ENCODE measurements around the gene DOCK1.
"Not testable (repeated sequence)": the region's sequence is repeated elsewhere in the genome, so short reads cannot be mapped to it uniquely, and the experiment has no call there.

DOCK1 gene

DNA sequence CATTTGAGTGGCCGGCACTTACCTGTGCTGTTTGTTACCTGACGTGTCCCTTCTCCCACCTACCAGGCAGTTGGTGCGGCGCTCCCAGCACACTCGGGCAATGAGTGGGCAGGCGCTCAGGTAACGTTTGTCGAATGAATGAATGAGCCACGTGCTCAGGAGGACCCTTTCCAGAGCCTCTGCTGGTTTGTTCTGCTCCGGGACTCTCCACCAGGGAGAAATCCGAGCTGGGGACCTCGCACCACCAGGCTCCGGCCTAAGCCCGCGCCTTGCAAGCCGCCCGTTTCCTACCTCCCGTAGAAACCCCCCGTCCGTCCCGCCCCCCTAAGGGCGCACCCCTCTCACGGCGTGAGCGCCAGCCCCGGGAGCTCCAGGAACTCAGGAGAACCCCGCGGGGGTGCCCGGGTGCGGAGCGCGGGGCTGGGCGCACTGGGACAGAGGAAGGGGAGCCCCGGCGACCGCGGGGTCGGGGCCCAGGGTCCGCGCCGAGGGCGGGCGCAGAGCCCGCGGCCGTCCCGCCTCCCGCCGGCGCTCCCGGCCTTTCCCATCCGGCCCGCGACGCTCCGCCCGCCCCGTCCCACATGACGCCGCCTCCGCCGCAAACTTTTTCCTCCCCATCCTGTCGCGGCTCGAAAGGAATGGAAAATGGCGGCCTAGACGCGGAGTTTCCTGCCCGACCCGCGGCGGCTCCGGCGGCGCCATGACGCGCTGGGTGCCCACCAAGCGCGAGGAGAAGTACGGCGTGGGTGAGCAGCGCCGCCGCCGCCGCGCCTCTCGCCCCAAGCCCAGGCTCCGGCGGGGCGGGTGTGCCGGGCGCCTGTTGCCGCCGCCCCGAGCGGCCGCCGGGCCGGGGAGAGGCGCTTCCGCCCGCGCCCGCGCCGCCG is at the start of gene DOCK1:
DOCK1 (plus strand) TSS at position 611 of the 884 bp plus-strand sequence; CDS start at position 701, 90 bp downstream.
- peak in 1 of 2 donors; percentile 40 for DNase-seq

DNA sequence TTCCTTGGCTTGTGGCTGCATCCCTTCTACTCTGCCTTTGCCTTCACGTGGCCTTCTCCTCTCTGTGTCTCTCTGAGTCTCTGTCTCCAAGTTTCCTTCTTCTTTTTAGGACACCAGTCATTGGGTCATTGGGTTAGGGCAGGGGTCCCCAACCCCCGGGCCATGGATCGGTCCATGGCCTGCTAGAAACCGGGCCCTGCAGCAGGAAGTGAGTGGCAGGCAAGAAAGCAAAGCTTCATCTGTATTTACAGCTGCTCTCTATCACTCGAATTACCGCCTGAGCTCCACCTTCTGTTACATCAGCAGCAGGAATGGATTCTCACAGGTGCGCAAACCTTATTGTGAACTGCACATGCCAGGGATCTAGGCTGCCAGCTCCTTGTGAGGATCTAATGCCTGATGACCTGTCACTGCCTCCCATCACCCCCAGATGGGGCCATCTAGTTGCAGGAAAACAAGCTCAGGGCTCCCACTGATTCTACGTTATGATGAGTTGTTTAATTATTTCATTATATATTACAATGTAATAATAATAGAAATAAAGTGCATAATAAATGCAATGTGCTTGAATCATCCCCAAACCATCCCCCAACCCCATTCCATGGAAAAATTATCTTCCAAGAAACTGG is 47.9 kb upstream of the DOCK1 start:
- DNase-seq, result no peak

DNA sequence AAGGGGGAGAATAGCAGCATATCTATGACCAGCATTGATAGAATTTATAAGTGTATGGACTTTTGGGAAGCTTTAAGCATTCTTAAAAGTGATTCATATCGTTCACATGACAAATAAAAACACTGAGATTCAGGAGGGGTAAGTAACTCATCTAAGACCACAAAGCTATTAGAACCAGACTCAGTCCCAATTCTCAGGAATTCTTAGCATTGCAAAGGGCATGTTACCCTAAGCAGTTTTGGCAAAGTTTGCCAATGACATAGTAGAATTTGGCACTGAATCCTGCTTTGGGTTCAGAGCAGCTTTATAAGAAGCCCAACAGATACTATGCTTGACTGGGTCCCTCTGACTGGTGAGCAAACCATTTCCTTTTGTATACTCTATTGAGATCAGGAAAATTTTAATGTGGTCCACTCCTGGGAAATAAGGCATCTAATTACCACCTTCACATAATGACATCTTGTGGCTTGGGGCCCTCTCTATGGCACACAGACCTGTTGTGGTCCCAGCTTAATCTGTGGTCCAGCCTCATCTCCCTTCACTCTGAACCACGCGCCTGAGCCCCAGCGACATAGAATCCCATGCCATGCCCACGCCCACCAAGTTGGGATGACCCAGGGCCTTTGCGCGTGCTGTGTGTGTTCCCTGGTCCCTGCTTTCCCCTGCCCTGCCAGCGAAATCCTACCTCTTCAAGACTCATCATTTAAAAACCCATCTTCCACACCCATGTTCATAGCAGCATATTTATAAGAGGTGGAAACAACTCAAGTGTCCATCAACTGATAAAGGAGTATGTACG is 37.5 kb upstream of the DOCK1 start:
- DNase-seq, result no peak

DNA sequence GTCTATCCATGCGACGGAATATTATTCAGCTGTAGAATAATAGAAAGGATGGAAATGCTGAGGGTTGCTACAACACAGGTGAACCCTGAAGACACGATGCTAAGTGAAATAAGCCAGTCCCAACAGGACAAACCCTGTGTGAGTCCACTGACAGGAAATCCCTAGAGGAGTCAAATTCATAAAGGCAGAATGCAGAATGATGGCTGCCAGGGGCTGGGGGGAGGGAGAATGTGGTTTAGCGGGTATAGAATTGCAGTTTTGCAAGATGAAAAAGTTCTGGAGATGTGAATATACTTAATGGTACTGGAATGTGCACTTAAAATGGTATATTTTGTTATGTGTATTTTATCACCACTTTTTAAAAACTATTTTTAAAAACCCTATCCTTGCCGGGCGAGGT is 36.9 kb upstream of the DOCK1 start:
- DNase-seq, result no peak

DNA sequence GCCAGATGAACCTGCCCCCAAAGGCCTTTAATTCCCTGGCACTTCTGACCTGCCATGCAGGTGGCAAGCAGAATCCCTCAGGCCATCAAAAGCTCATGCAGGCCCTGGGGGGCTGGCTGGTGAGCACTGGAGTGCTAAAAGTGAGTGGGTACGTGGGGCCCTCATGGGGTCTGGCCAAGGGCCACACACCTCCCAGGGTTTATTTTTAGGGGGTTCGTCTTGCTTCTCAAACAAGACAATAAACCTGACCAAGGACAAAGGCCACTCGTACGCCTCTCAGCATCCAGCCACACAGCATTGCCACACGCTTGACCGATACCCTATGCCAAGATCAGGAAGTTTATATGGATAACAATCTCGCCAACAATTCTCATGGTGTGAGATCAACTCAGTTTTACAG is 33.1 kb upstream of the DOCK1 start:
- no peak for DNase-seq

DNA sequence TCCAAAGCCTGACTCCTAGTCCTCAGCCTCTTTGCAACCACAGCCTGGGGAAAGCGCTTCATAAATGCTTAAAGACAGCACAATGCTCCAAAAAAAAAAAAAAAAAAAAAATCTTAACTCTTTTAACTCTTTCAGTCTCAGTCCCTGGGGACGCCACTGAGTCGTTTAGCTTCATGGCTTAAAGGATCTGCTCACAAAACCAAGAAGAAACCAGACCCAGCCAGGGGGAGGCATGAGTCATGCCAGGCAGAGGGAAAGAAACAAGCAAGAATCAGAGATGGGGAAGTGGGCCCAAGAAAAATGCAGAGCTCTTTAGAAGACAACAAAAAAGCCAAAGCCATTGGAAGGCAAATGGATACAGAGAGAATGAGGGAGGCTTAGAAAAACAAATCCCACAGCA is 32.5 kb upstream of the DOCK1 start:
- no peak for DNase-seq

DNA sequence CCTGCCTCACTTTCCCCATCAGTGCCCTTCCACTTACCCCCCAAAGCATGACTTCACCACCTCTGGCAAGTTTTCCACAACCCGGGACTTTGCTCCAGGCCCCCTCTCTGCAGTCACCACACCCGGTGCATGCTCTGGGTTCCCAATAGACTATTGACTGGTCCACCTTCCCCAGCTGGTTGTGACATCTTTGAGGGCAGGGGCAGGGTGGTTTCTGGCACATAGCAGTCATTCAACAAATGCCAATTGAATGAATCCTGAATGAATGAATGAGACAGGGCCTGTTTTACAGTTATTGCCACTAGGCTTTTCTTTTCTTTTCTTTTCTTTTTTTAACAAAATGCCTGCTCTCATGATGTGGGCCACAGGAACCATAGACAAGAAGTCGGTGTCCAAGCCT is 28.8 kb upstream of the DOCK1 start:
- DNase-seq, result no peak

DNA sequence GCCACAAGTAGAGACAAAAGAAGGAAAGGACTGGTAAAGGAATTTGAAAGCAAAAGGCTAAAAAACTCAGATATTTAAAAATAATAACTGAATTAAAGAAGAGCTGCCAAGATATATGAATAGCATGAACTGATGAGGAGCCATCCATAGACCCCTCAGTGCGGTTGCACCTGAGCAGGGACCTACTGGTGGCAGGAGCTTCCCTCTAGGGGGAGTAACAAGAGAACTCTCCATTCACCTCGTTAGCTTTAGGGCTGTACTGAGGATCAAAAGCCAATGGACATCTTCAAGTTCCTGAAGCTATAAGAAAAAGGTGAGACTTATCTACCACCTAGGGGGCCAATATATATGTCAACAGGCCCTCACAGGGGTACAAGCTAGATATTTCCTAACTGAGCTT is 27.8 kb upstream of the DOCK1 start:
- no peak for DNase-seq

DNA sequence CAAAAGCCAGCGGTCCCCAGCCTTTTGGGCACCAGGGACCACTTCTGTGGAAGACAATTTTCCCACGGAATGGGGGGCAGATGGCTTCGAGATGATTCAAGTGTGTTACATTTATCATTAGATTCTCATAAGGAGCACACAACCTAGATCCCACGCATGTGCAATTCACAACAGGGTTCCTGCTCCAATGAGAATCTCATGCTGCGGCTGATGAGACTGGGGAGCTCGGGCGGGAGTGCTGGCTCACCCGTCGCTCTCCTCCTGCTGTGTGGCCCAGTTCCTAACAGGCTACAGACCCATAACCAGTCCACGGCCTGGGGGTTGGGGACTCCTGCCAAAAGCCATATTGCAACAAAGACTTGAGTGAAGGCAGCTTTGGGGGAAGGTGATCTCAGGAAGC is 26.6 kb upstream of the DOCK1 start:
- no peak for DNase-seq

DNA sequence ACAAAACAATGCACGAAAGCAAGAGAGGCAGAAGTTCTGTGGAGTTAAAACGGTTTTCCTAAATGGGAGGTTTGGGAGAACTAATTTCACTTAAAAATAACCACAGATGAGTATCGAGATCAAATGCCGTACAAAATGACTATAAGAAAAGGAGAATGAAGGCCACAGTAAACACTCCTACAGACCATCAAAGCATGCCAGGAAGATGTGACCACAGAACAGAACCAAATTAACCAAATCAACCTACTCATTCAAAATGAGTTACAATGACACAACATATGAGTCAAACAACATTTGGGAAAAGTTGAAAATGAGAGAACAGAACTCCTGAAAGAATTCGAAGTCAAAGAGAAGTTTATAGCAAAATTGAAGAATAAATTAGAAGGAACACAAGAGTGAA is 24.3 kb upstream of the DOCK1 start:
- no peak for DNase-seq

DNA sequence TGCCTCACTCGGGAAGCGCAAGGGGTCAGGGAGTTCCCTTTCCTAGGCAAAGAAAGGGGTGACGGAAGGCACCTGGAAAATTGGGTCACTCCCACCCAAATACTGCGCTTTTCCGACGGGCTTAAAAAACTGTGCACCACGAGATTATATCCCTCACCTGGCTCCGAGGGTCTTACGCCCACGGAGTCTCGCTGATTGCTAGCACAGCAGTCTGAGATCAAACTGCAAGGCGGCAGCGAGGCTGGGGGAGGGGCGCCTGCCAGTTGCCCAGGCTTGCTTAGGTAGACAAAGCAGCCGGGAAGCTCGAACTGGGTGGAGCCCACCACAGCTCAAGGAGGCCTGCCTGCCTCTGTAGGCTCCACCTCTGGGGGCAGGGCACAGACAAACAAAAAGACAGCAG is 23.2 kb upstream of the DOCK1 start:
- DNase-seq, result not testable (repeated sequence)

DNA sequence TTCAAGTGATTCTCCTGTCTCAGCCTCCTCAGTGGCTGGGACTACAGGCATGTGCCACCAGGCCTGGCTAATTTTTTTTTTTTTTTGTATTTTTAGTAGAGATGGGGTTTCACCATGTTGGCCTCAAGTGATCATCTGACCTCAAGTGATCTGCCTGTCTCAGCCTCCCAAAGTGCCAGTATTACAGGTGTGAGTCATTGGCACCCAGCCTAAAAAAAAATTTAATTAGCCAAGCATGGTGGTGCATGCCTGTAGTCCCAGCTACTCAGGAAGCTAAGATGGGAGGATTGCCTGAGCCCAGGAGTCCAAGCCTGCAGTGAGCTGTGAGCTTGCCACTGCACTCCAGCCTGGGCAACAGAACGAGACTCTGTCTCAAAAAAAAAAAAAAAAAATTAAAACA is 16.8 kb upstream of the DOCK1 start:
- not testable (repeated sequence) for DNase-seq

DNA sequence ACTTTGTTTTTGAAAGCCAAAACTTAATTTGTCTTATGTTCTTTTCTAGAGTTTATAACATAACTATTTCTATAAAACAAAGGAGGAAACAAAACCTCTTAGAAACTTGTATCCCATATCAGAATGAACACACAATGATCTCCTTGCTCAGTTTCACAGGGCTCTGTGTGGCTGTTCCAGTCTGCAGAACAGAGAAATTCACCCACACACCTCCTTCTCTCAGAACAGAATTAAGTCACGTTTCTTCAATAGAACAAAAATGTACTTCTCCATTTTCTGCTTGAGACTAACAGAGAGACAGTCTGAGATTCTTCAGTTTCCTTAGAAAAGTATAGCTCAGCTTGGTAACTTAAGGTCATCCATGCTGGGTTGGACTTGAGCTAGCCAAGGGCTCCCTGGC is 15.8 kb upstream of the DOCK1 start:
- DNase-seq, result no peak

DNA sequence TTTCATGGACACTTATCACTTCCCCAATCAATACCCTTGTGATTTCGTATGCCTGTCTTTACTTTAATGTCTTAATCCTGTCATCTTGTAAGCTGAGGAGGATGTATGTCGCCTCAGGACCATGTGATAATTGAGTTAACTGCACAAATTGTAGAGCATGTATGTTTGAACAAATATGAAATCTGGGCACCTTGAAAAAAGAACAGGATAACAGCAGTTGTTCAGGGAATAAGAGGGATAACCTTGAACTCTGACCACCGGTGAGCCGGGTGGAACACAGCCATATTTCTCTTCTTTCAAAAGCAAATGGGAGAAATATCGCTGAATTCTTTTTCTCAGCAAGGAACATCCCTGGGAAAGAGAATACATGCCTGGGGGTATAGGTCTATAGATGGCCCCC is 14.4 kb upstream of the DOCK1 start:
- not testable (repeated sequence) for DNase-seq

DNA sequence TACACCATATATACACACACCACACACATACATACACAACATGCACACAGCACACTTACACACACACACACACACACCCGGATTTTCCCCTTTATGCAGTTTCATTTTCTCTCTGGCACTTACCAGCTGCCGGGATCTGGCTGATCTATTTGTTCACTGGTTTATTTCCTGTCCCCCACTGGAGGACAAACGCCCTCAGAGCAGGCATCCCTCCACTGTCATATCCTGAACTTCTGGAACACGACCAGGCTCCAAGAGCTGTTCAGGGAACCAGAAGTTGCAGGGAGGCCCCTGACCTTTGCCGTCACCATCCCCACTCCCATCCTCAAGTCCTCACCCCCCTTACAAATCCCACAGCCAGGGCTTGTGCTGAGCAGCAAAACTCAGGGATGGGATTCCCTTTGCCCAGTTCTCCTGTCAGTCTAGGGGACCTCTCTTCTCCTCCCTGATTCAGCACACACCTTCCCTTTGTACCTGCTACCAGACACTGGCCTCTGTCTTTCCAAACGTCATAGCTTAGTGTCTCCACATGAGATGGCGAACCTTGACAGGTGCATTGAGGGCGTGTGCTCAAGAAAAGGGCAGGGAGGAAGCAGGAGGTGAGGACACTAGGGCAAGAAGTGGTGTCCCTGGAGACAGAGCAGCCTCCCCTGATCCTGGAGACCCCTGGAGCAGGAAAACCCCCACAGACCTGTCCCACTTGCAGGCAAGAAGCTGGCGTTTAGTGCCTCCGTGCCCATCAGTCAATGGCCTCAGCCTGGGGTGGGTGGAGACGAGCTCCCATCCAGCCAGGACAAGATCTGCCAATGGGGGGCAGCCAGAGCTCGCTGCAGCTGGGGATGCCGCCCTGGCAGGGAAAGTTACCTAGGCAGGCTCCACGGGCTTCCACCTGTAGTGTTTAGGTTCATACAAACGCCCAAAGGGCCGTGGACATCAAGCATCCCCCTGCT is 12.7 kb upstream of the DOCK1 start:
- DNase-seq, result no peak

DNA sequence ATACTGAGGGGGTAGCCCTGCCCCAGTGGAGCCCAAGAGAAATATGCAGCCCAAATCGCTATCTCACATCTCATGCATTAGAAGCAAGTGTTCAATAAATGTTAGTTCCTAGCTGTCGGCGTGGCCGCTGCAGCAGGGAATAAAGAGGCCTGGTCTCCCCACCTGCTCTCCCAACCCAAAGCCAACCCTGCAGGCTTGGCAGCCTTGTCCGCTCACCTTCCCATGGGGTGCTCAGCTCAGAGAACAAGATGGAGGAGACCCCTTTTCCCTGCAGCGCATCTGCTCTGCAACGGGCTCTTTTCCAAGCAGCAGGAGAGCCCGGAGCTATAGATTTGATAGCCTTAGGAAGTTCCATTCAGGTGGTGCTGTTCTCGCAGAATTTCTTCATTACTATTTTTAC is 12.0 kb upstream of the DOCK1 start:
- DNase-seq, result no peak

DNA sequence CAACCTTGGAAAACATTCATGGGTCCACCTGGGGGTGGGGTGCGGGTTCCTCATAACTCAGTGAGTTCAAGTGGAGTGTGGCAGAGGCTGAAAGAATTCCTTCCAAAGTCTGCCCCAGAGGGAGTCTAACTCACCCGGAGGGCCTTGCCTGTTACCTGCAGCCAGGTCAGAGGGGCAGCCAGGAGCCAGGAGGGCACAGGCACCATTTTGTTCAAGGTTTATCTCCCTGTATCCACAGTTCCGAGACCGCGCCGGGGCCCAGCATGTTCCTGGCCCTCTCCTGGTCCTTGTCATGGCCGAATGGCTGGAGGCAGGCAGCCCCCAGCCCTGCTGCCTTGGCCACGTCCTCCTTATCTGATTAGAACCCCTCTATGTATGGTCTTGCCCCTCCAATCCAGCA is 11.4 kb upstream of the DOCK1 start:
- DNase-seq, result no peak

DNA sequence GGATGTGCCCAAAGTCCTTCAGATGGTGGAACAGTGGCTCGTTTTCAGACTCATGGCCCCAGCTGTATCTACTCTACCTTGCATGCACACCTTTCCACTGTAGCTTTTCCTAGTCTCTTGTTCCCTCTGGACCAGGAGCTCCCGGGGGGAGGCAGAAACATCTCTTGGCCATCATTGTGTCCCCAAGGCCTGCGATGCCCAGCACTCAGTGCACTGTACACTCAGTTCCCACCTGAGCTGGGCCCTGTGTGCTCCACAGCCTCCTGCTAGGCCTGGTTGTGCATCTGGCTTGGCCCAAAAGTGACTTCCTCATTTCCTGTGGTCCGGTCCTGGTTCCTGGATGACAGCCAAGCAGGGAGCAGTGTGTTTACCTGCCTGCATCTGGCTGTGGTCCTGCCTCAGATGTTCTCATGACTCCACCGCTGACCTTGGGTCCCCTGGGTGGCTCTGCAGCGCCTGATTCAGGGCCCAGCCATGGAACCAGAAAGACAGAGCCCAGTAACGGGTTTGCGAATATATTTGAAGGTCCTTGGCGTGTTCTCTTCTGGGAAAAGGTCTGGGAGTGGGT is 9.9 kb upstream of the DOCK1 start:
- DNase-seq, result no peak

DNA sequence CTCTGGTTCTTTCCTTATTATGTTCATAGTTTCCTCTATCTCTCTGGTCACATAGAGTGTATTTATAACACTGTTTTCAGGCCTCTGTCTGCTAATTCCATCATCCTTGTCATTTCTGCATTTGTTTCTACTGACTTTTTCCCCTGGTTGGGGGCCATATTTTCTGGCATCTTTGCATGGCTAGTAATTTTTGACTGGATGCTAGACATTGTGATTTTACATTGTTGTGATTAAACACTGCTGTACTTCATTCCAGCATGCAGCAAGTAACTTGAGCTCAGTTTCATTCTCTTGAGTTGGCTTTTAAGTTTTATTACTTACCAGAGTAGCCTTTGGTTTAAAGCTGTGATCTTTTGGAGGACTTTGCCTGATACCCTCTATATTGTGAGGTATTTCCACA is 6.8 kb upstream of the DOCK1 start:
- DNase-seq, result no peak

DNA sequence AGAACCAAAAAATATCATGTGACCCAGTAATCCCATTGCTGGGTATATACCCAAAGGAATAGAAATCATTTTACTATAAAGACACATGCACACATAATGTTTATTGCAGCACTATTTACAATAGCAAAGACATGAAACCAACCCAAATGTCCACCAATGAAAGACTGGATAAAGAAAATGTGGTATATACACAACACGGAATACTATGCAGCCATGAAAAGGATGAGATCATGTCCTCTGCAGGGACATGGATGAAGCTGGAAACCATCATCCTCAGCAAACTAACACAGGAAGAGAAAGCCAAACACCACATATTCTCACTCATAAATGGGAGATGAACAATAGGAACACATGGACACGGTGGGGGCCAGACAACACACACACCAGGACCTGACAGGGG is 5.7 kb upstream of the DOCK1 start:
- DNase-seq, result not testable (repeated sequence)

DNA sequence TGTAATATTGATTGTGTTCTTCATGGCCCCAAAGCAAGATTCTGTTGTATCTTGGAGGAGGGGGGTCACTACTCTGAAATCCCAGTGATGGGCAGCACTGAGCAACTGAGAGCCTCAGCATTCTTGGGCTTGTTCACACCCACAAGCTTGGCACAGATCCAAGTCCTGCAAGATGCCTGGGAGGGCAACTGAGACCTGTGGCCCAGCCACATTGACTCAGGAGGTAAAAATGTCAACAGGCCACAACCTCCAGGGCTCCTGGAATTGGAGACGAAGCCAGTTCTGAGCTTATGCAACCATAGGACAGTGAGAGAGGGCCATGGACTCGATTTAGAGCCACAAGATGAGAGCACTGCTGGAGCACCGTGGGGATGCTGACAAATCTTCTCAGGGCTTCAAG is 3.1 kb upstream of the DOCK1 start:
- no peak for DNase-seq

All from stimulated activated CD4-positive, alpha-beta T cell treated with anti-CD3 and anti-CD28 coated beads, Interleukin-2, amount 100 ng/mL, for 24 hours (primary cell).